ENCODE results near the gene TMEM256.

Gene TMEM256

DNA sequence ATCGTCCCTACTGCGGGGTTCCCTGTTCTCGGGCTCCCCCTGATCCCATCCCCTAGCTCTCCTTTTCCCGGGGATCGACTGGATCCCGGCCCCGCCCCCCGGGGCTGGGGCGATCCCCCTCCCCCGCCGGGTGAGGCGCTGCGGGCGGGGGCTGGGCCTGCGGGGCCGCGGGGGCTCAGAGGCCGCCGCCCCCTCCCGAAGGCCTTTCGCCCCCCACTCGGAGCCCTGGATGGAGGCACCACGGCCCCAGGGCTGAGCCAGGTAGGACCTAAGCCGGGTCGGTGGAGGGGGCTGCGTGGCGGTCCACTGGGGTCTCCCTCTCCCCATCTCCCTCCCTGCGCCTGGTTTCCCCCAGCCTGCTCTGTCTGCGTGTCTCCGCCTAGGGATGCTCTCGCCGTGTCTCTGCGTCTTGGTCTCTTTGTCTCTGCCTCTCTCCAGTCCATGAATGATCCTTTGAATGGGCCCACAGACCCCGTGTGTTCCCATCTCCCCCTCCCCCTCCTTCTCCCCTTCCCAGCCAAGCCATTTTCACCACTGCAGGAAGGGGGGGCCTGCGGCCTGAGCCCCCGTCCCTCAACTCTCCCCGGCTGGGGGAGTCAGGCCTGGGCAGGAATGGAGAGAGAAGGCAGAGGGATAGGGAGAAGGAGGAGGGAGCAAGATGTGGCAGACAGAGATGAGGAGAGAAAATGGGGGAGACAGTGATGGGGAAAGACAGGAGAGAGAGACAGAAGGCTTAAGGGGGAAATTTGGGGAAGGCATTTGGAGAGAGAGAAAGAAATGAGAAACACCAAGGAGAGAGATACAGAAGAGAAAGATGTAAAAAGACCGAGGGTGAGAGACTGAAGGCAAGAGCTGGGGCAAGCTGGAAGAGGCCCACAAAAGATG is 1.7 kb upstream of the TMEM256 start:
- TF ChIP-seq CTCF (IDR thresholded peaks at IDR 0.05; ENCODE audit: borderline replicate concordance, control extremely low read depth, extremely low read depth, insufficient read depth, missing control alignments): no peak
- DNase-seq (ENCODE audit: low spot score): no peak
- in situ Hi-C loops (cut with MboI; ENCODE audit: low sequenced_read_pairs, unreplicated experiment): no loop called here

DNA sequence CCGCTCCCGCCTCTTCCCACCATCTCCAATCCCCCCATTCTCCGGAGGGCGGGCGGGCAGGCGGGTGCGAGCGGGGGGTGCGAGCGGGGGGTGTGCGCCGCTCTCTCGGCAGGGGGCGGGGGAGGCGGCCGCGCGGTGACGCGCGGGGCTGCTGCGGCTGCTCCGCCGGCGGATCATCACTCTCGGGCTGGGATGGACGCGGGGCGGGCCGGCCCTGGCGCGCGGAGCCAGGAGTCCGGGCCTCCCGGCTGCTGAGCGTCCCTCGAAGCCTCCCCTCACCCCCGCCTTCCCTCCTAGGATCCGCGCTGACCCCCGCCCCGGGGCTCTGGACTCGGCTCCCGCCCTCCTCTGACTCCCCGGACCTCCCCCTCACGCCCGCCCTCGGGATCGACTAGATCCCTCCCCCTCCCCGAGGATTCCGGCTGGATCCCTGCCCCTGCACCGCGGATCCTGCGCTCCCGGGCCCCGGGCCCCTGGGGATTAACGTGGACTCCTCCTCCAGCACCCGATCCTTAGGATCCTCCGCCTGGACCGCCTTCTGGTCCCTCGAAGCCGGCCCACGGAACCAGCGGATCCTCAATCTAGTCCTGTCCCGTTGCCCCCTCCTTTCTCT is 946 bp upstream of the TMEM256 start:
- DNase-seq (ENCODE audit: low spot score): no peak
- TF ChIP-seq CTCF (IDR thresholded peaks at IDR 0.05; ENCODE audit: borderline replicate concordance, control extremely low read depth, extremely low read depth, insufficient read depth, missing control alignments): no peak
- in situ Hi-C loops (cut with MboI; ENCODE audit: low sequenced_read_pairs, unreplicated experiment): no loop called here

- DNase-seq (ENCODE audit: low spot score): no peak
- TF ChIP-seq CTCF (IDR thresholded peaks at IDR 0.05; ENCODE audit: borderline replicate concordance, control extremely low read depth, extremely low read depth, insufficient read depth, missing control alignments): no peak
- in situ Hi-C loops (cut with MboI; ENCODE audit: low sequenced_read_pairs, unreplicated experiment): no loop called here
These were observed 245 bp downstream of the TMEM256 start for GRCh38 chr17:7403727-7403976.

DNA sequence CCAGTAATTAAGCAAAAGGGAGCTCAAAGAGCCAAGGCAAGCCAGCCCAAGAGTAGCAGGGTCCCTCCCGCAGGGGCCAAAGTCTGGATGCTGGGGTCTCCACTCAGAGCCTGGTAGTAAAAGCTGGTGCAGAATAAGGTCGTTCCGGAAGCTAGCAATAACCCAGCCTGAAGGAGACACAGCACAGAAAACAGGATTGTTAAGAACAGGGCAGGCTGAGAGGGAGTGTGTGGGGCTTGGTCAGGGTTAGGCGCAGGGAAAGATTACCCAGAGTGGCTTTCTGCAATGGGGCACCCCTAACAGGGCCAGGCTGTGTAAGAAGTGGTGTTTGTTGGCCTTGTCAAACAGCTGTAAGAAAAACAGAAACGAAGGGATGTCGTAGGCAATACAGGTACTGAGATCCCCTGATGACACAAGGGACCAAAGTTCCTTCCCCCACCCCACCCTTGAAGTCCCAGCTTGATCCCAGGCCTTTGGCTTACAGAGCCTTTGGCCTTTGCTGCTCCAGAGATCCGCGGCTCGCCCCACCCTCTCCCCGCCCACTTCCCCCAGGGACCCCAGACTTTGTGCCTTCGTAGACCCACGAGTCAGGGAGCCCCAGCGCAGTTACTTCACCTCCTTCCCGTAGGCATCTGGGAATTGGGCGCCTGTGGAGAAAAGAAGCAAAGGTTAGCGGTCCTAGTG is 712 bp downstream of the TMEM256 start:
- in situ Hi-C loops (cut with MboI; ENCODE audit: low sequenced_read_pairs, unreplicated experiment): no loop called here
- no peak for DNase-seq (ENCODE audit: low spot score)
- TF ChIP-seq CTCF (IDR thresholded peaks at IDR 0.05; ENCODE audit: borderline replicate concordance, control extremely low read depth, extremely low read depth, insufficient read depth, missing control alignments): no peak

DNA sequence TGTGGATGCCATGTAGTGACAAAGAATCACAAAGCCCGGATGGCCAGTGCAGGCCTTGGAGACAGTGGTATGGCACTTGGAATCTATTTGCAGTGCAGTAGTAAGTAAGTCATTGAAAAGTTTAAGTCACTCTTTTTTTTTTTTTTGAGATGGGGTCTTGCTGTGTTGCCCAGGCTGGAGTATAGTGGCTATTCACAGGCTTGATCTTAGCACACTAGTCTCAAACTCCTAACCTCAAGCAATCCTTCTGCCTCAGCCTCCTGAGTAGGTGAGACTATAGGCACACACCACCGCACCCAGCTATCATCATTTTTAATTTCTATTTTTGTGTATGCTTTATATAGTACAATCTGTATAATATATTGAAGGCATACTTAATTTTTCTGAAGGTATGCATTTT is 5.3 kb downstream of the TMEM256 start:
- no peak for TF ChIP-seq CTCF (IDR thresholded peaks at IDR 0.05; ENCODE audit: borderline replicate concordance, control extremely low read depth, extremely low read depth, insufficient read depth, missing control alignments)
- no peak for DNase-seq (ENCODE audit: low spot score)
- in situ Hi-C loops (cut with MboI; ENCODE audit: low sequenced_read_pairs, unreplicated experiment): no loop called here

GRCh38 chr17:7396147-7396546 is 7.8 kb downstream of the TMEM256 start:
- DNase-seq (ENCODE audit: low spot score): no peak
- in situ Hi-C loops (cut with MboI; ENCODE audit: low sequenced_read_pairs, unreplicated experiment): no loop called here
- TF ChIP-seq CTCF (IDR thresholded peaks at IDR 0.05; ENCODE audit: borderline replicate concordance, control extremely low read depth, extremely low read depth, insufficient read depth, missing control alignments): no peak

All from GM13976 (cell line).